ENCODE measurements around the gene PTPRE.

PTPRE gene

DNA sequence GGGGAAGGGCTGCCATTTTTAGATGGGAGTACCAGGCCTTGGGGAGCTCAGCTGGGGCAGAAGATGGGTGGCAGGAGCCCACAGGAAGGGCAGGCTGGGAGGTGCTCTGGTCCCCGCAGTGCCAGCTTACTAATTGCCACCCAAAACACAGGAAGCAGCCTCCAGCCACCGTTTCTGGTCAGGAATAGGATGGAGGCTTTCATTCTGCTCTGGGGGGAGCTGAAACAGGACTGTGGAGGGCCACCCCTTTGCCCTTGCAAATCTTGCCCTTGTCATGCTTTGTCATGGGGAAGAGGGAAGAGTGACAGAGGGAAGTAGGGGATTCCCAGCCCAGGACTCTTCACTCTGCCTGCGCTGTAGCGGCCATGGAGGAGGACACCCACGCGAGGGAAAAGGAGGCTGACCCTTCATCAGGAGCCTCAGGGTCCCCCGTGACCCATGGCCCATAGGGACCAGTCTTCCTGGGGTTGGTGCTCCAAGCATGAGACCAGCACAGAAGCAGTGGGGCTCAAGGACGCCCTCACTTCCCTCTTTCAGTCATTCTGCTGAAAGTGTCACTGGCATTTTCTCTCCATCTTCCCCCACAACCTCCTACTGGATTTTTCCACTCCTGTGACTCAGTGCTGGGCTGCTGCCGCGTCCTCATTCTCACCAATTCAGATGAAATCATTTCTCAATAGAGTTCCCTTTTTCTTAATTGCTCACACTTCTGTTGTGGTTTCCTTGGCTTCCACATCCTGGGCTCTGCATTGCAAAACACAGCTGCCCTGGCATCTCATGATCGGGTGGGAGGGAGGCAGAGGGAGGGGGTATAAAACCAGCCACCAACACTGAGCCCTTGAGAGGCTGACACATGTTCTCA, 157.4 kb downstream of the PTPRE start:
- peak; percentile 63 to 87 for DNase-seq

DNA sequence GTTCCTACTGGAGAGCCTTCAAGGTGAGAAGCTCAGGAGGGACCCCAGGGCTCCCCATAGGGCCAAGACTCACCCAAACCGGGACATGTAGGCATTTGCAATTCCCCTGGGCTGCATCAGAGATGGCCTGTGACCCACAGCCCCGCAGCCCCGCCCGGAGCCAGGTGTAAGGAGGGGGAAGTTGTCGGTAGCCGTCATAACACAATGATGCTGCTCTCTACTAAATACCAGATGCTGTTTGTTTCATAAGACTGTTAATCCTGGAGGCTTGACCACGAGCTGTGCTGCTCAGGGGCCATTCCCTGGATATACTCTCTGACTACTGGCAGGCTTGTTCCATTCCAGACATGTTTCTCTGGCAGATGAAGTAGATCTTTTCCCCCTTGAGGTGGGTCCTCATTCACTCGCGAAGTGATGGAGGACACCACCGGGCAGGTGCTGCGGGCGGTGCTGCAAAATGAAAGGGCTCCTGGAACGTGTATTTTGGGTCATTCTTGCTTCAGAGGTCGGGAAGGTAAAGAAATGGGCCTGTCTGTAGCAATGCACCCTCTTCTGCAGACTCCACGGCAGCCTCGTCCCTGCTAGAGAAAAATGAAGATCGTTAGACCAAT, 158.2 kb downstream of the PTPRE start:
- DNase-seq: no peak

DNA sequence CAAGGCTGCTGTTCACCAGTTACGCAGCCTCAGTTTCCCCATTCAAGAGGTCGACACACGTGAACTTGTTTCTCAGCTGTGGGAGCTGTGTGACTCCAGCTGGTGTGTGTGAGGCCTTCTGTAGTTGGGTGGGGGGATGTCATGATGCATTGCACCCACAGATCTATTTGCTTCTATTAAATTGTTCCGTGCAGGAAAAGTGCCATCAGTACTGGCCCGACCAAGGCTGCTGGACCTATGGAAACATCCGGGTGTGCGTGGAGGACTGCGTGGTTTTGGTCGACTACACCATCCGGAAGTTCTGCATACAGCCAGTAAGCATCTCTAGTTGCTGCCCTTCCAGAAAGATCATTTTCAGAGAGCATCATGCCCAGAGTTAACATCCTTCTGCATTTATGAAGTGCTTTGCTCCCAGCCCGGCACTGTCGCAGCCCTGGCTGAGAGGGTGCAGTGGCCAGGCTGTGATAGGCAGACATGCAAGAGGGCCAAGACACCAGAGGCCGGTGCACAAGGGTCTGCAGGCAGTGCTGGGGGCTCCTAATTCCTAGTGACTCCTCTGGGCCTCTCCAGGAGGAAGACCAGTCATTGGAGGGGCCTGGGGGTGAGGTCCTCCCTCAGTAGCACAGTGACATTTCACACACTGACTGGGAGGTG, 159.1 kb downstream of the PTPRE start:
- DNase-seq: no peak

DNA sequence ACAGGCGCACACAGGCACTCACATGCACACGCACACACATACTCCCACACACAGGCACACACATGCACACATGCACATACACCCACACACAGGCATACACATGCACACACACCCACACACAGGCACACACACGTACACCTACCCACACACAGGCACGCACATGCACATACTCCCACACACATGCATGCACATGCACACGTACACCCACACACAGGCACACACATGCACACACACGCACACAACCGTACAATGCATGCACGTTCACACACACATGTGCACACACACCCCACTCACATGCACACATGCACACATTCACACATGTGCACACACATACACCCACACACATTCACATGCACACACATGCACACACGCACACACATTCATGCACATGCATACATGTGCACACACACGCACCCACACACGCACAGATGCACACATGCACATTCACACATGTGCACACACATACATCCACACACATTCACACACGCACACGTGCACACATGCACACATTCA, 160.0 kb downstream of the PTPRE start:
- DNase-seq: no peak

DNA sequence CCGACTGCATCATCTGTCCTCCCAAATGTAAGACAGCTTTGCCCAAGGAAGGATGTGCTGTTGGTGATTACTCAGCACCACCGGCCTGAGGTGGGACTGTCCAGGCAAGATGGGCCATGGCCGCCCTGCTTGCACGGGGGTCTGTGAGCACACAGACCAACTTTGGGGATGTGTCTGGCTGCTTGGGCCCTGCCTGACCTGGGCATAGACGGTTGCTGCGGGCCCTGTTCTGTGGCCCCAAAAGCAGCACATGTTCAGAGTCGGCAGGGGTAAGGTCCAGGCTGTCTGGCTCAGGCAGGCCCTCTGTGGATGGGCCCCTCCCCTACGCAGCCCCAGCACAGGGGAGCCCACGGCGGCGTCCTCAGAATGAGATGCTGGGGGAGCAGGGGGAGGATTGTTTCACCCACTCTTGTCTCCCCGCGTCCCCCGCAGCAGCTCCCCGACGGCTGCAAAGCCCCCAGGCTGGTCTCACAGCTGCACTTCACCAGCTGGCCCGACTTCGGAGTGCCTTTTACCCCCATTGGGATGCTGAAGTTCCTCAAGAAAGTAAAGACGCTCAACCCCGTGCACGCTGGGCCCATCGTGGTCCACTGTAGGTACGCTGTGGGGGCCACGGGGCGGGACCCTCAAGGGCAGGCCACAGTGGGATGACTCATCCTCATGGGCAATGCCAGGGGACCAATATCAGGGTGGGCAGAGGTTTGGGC, 160.9 kb downstream of the PTPRE start:
- DNase-seq: no peak

DNA sequence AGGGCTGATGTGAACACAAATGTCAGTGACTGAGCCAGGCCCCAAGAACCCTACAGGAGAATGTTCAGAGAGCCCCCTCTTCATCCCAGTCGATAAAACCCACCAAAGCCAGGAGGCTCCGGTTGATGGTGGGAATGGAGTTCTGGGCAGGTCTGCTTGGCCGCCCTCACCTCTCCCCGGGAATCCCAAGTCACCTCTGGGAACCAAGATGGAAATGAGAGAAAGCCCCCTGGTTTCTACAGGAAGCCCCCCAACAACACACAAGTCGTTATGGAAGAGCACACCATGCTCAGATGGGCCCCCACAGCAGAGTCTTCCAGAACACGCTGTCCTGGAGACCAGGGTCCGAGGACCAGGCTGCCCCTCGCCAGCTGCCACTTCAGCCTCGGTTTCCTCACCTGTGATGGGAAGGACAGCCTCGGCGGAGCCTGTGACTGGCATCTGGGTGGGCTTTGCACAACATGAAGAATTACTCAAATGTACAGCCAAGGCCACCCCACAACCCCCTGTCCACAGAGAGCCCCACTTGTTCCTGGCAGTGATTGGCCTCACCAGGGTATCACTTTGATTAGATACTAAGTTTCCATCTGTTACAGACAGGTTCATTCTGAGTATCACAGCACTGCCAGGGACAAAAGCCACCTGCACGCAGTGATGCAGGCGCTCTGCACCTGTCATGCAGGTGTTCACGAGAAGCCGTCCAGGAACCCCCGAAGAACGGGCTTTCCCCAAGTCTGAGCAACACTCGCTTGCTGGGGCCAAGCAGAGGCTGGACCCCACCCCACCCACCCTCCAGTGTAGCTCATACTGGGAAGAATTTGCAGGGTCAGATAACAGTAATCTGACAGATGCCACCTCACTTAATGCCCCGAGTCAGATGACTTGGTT, 161.7 kb downstream of the PTPRE start:
- DNase-seq: no peak

DNA sequence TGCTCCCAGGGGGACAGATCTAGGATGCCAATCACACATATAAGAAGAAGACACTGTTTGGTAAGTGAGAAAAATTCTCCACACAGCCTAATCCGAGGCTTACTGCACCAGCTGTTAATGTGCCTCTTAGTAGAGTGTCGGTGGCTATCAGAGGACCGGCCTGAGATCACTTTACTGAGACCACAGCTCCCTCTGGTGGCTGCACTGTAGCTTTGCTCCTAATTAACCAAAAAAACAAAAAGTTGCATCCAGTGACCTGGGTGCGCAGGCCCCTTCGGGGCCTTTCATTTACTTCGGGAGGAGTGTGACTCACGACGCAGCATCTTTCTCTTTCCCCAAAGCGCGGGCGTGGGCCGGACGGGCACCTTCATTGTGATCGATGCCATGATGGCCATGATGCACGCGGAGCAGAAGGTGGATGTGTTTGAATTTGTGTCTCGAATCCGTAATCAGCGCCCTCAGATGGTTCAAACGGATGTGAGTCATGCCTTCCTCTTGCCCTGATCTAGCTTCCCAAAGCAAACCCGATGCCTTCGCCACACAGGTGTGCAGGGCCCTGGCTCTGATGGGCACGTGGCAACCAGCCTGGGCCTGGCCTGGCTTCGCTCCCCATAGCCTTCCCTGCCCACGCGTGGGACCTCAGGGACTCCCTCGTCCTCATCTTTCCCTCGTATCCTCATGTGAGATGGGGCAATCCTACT, 162.6 kb downstream of the PTPRE start:
- DNase-seq: peak; percentile 66 to 82

DNA sequence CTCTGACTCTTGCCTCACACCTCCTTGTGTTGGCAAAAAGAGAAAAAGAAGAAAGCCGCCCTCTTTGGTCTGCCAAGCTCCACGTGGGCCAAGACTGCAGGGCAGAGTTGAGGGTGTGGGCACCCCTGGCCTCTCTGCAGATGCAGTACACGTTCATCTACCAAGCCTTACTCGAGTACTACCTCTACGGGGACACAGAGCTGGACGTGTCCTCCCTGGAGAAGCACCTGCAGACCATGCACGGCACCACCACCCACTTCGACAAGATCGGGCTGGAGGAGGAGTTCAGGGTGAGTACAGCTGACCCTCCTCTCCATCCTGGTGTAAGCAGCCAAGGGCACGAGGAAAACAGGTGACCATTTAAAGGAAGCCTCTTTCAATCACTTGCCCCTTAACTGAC, 163.3 kb downstream of the PTPRE start:
- DNase-seq: no peak

DNA sequence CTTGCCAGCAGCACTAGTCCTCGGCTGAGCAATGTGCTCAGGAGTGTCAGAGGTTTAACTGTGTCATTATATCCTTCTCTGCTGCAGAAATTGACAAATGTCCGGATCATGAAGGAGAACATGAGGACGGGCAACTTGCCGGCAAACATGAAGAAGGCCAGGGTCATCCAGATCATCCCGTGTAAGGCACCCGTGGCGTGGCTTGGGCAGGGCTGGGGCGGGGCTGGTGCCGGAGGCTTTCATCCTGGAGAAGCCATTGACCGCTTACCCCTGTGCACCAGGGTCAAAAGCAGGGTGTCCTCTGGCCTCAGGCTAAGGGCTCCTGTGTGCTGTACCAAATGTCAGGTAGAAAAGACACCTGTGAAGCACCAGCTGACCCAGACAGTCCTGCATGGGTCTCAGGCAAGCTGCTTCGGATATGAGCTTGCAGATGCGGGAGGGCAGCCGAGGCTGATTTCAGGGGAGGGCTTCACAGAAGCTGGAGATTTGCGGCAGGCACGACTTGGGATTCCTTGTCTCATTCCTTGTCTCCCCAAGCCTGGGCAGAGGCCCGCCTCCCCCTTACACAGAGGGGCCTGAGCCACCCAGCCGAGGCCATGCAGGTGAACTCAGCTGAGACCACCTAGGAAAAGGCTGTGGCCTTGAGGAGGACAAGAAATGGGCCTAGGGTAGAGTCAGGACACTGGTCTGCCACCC, 164.0 kb downstream of the PTPRE start:
- DNase-seq: no peak

DNA sequence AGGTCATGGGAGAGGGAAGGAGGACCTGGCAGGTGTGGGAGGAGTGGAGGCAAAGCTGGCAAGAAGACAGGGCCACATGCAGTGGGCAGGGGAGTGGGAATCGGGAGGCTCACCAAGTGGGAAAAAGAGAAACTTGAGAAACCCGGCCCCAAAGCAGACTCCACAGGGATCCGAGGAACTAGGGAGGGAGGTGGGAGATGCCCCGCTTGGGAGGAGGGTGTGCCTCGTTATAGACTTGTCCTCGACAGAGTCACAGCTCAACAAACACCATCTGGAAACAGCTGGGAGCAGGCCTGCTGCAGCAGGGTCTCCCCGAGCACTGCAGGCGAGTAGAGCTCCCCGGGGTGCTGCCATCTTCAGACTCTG, 164.5 kb downstream of the PTPRE start:
- DNase-seq: no peak

DNA sequence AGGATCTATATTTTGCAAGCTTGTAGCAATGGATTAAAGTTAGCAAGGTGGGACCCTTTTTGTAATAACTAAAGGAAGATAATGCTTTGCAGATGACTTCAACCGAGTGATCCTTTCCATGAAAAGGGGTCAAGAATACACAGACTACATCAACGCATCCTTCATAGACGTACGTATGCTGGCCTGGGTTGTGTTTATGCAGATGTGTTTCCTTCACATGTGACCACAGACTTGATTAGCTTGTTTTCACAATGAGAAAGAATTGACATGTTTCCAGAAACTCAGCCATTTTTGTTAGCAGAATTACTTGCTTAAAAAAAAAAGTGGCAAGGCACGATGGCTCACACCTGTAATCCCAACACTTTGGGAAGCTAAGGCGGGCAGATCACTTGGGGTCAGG, 165.1 kb downstream of the PTPRE start:
- no peak for DNase-seq

DNA sequence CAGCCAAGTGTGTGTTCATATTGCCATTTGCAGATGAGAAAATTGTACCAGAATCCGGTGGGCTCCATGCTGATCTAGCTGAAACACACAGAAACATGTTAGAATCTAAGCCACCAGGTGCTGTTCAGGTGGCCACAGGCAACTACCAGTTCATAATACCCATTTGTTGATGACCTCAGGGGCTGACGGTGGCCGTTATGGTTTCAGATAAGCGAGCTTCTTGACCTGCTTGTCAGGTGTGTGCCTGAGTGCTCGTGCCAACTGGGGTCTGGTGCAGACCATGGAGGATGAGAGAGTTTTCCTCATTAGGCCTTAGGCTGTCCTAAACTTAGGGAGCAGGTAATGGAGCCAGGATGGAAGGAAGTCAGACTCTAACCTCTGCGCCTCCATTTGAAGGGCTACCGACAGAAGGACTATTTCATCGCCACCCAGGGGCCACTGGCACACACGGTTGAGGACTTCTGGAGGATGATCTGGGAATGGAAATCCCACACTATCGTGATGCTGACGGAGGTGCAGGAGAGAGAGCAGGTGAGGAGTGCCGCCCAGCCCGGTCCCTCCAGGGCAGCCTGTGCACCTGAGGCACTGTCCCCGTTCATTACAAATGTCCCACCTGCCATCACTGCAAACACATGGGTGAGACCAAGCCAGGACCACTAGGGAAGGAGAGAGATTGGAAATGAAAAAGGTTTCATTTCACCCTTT, 166.2 kb downstream of the PTPRE start:
- DNase-seq: no peak

DNA sequence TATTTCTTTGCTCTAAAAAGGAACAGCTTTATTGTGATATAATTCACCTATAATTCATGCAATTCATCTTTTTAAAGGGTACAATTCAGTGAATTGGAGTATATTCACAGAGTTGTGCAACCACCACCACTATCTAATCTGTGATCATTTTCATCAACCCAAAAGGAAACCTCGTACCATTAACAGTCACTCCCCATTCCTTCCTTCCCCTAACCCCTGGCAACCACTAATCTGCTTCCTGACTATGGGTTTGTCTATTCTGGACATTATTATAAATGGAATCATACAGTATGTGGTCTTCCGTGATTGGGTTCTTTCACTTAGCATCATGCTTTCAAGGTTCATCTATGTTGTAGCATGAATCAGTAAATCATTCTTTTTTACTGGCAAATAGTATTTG, 167.0 kb downstream of the PTPRE start:
- no peak for DNase-seq

DNA sequence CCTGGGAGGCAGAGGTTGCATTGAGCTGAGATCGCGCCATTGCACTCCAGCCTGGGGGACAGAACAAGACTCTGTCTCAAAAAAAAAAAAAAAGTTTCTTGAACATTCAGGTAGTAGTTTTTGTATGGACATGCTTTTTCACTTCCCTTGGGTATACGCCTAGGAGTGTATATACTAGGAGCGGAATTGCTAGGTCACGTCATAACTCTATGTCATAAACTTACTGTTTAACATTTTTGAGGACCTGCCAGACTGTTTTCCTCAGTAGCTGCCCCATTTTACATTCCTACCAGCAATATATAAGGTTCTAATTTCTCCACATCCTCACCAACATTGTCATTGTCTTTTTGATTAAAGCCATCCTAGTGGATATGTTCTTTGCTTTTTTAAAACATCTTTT, 167.7 kb downstream of the PTPRE start:
- no peak for DNase-seq

DNA sequence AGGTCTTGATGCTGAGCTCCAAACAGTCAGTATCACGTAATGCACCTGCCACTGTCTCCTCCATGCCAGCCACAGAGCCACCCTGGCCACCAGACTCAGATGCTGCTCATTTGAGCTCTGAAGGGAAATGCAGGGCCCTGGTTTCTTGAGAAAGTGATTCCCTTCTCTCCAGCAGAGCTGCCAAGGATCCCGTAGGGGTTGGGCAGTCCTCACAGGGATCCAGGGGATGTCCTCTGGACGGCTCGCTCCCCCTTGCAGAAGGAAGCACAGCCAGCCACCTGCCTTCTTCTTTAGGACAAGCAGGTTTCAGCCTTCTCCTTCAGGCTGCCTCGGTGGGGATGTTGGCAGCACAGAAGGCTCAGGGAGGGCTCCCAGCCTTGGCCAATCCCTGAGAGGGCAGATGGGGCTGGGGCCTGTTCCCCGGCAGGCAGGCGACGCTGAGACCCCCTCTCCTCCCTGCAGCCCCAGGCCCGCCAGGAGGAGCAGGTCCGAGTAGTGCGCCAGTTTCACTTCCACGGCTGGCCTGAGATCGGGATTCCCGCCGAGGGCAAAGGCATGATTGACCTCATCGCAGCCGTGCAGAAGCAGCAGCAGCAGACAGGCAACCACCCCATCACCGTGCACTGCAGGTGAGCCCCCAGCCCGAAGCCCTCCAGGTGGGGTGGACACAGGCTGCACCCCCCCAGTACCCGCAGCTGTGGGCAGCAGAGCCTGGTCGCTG, 170.4 kb downstream of the PTPRE start:
- no peak for DNase-seq

DNA sequence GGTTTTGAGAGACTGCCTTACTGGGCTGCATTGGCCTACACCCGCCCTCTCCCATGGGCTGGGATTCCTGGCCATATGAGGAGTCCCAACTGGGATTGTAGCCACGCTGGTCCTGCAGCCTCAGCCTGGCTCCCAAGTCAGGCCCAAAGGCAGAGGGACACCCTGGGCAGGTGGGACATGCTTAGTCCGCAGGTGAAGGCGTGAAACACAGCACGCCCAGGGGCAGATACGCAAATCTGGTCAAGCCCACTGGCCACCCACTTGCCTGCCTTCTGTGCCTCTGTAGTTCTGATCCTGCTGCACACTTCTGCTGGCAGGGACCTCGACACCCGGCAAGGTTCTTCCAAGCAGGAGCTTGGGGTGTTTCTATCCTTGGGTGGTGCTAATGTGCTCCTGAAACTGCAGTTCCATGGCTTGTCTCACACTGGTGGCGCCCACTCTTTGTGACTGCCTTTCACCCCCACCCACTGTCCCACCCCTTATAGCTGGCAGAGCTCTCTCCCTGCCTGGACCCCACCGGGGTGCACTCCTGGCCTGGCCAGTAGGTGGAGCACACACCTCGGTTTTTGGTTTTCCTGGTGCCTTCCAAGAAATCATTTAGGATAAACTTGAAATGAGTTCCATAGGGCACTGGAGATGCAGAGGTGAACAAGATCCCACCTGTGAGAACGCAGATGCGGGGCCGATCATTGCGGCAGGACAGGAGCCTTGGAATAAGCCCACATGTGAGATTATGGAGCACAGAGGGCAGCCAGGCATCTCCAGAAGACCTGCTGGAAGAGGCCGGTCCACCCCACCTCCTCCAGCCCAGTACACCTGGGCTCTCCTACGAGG, 171.4 kb downstream of the PTPRE start:
- peak in 1 of 2 experiments; percentile 37 for DNase-seq

DNA sequence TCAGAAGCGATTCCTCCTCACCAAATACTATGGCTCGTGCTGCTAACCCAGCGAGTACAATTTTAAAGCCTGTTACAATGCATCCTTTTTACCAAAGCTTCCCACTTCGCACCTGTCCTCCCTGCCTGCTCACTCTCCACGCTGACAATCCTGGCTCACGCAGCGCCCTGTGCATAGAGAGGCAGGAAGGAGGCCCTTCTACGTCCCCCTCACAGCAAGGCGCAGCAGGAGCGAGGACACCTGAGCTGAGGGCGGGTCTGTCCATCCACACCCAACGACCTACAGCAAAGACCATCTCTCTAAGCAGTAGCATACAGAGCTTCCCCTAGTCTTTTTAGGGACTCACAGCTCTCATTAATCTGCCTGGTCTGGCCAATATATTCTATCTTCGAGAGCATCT, 173.3 kb downstream of the PTPRE start:
- DNase-seq: no peak

DNA sequence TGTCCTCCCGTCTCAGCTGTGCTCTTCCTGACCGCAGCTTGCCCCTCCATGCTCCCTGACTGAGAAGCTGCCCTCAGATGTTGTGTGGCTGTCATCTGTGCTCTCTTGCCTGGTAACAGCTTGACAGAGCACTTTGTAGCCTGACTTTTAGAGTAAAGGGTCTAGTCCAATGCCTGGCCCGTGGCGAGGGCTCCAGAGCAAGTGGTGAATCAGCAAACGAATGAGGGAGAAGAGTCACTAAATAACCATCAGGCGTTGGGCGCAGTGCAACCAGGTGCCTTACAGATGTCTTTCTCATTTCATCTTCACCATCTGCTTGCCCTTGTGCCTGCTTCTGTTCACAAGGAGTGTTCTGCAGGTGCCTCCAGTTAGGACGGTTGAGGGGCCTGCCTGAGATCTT, 173.7 kb downstream of the PTPRE start:
- no peak for DNase-seq

DNA sequence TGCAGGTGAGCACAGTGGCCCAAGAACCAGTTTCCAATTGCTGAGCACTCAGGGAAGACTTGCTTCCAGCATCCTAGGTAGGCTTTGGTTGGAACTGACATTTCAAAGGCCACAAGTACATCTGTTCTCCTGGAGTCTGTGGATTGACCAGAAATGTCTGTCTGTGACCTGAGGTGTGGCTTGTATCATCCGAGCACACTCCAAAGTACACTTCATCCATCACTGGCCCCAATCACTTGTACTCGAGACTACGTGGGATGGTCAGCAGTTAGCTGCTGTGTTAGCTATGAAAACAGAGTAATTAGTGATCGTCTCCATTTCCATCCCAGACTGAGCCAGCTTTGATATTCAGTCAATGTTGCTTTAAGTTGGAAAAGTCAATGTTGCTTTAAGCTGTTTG, 174.3 kb downstream of the PTPRE start:
- no peak for DNase-seq

Measured in stimulated activated CD4-positive, alpha-beta T cell treated with anti-CD3 and anti-CD28 coated beads, Interleukin-4, amount 100 ng/mL, for 4 hours (primary cell).